Ishikawa (cell line): ENCODE results near the gene KIFC3.
A peak's percentile ranks its signal among the peaks of the same experiment; 100 is the strongest.

Source experiments
- CEBPB ChIP-seq: IDR thresholded peaks from 2 replicates; pipeline ENCODE4 v1.6.1; 2012
- EGR1 ChIP-seq: IDR thresholded peaks from 2 replicates; pipeline ENCODE4 v1.6.1; 2012
- EP300 ChIP-seq: IDR thresholded peaks from 2 replicates; pipeline ENCODE4 v1.6.1; 2012; ENCODE audit warnings: borderline replicate concordance
- FOXM1 ChIP-seq: IDR thresholded peaks from 2 replicates; pipeline ENCODE4 v1.6.1; 2012; ENCODE audit warnings: low read depth, borderline replicate concordance
- MAX ChIP-seq: IDR thresholded peaks from 2 replicates; pipeline ENCODE4 v1.6.1; 2012
- NFIC ChIP-seq: IDR thresholded peaks from 2 replicates; pipeline ENCODE4 v1.6.1; 2012
- RAD21 ChIP-seq: IDR thresholded peaks from 2 replicates; pipeline ENCODE4 v1.6.1; 2012; ENCODE audit warnings: low read depth
- TAF1 ChIP-seq: IDR thresholded peaks from 2 replicates; pipeline ENCODE4 v1.6.1; 2012; ENCODE audit warnings: low read depth, mild to moderate bottlenecking
- ZBTB7A ChIP-seq: IDR thresholded peaks from 2 replicates; pipeline ENCODE4 v1.6.1; 2012; ENCODE audit warnings: low read depth

- TF ChIP-seq NFIC (no peak), CEBPB (no peak), RAD21 (peak; percentile 73), EGR1 (no peak), EP300 (no peak), TAF1 (no peak), MAX (no peak), FOXM1 (no peak), ZBTB7A (no peak)
These were observed 79.1 kb downstream of the KIFC3 start for GRCh38 chr16:57723170-57723569.
